ENCODE data around the gene SPRR1A. TPM values are rescaled to one million over a fixed set of nuclear protein-coding genes. Genes with fewer than 3 reads are reported as not detected.

The SPRR1A gene
- total RNA-seq, 2 donors from 2014 or later, result not detected

DNA sequence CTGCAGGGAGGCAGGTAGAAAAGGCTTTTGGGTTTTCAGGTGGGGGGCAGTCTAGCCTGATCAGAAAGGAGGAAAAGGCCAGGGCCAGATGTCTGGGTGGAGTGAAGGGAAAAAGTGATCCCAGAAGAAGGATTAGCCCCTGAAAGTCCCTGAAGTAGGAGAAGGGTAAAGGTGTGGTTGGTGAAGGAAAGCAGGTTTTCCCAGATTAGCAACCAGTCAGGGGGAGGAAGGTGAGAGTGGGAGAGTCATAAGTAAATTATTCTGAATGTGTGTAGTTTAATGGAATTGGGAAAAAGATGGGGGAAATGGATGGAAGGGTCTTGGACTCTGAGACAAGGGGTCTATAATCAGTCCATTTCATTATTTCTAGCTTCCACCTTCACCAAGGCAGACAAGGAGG lies 647 bp upstream of the SPRR1A start:
- no peak overlapping the region for H3K27ac ChIP-seq (ENCODE audit: low read depth, low read length)
- no peak for TF ChIP-seq CTCF (conservative IDR thresholded peaks at IDR 0.05)
- no peaks in the 10 kb centered on the region for H3K36me3 ChIP-seq (ENCODE audit: control insufficient read depth, insufficient read depth, low read length)
- H3K4me3 ChIP-seq (ENCODE audit: low read length), result no peak overlapping the region
- no peak overlapping the region for H3K9ac ChIP-seq (ENCODE audit: extremely low read depth, low read length, poor library complexity, severe bottlenecking)
- Mint-ChIP-seq H3K9me3 (peaks cover 50% of the 10 kb centered on the region), H3K4me3 (no peak overlapping the region), H3K36me3 (ENCODE audit: low read depth) (no peaks in the 10 kb centered on the region), H3K4me1 (no peaks in the 10 kb centered on the region), H3K27ac (no peak overlapping the region), H3K27me3 (ENCODE audit: insufficient read depth) (peaks cover 19% of the 10 kb centered on the region)
- DNase-seq, result no peak
- no peaks in the 10 kb centered on the region for H3K27me3 ChIP-seq (ENCODE audit: control insufficient read depth, insufficient read depth, low read length, poor library complexity, severe bottlenecking)
- H3K9me3 ChIP-seq (ENCODE audit: control insufficient read depth, low read length), result peaks cover 23% of the 10 kb centered on the region
- H3K4me1 ChIP-seq (ENCODE audit: control insufficient read depth, insufficient read depth, low read length), result no peaks in the 10 kb centered on the region

- no peak overlapping the region for H3K27ac ChIP-seq (ENCODE audit: low read depth, low read length)
- no peak overlapping the region for H3K9ac ChIP-seq (ENCODE audit: extremely low read depth, low read length, poor library complexity, severe bottlenecking)
- Mint-ChIP-seq H3K36me3 (ENCODE audit: low read depth) (no peaks in the 10 kb centered on the region), H3K27ac (no peak overlapping the region), H3K4me3 (no peak overlapping the region), H3K9me3 (peaks cover 36% of the 10 kb centered on the region), H3K4me1 (no peaks in the 10 kb centered on the region), H3K27me3 (ENCODE audit: insufficient read depth) (peaks cover 16% of the 10 kb centered on the region)
- no peak overlapping the region for H3K4me3 ChIP-seq (ENCODE audit: low read length)
- WGBS, 2 experiments (ENCODE audit: insufficient coverage in 1 of 2, insufficient read length in 1 of 2), result 64% methylated on average over 2 of the region's 2 CpGs; no CpG with 5 or more reads in 1 of the 2 experiments
- peaks cover 25% of the 10 kb centered on the region for H3K9me3 ChIP-seq (ENCODE audit: control insufficient read depth, low read length)
- H3K36me3 ChIP-seq (ENCODE audit: control insufficient read depth, insufficient read depth, low read length), result no peaks in the 10 kb centered on the region
- TF ChIP-seq CTCF (conservative IDR thresholded peaks at IDR 0.05), result no peak
- no peaks in the 10 kb centered on the region for H3K27me3 ChIP-seq (ENCODE audit: control insufficient read depth, insufficient read depth, low read length, poor library complexity, severe bottlenecking)
- DNase-seq, result no peak
- H3K4me1 ChIP-seq (ENCODE audit: control insufficient read depth, insufficient read depth, low read length), result no peaks in the 10 kb centered on the region
Observed at GRCh38 chr1:152986578-152986977, 2.7 kb downstream of the SPRR1A start.

- DNase-seq, result no peak
- H3K4me3 ChIP-seq (ENCODE audit: low read length), result no peak overlapping the region
- 67 to 88% methylated on average over 3 to 6 of the region's 6 CpGs for WGBS, 2 experiments (ENCODE audit: insufficient coverage in 1 of 2, insufficient read length in 1 of 2)
- peaks cover 8% of the 10 kb centered on the region for H3K4me1 Mint-ChIP-seq
- TF ChIP-seq CTCF (conservative IDR thresholded peaks at IDR 0.05), result no peak
- peaks cover 42% of the 10 kb centered on the region for H3K9me3 ChIP-seq (ENCODE audit: control insufficient read depth, low read length)
- H3K9me3 Mint-ChIP-seq, result peaks cover 20% of the 10 kb centered on the region
- H3K27me3 Mint-ChIP-seq (ENCODE audit: insufficient read depth), result peaks cover 11% of the 10 kb centered on the region
- H3K27me3 ChIP-seq (ENCODE audit: control insufficient read depth, insufficient read depth, low read length, poor library complexity, severe bottlenecking), result no peaks in the 10 kb centered on the region
- no peak overlapping the region for H3K9ac ChIP-seq (ENCODE audit: extremely low read depth, low read length, poor library complexity, severe bottlenecking)
- no peaks in the 10 kb centered on the region for H3K36me3 Mint-ChIP-seq (ENCODE audit: low read depth)
- H3K27ac ChIP-seq (ENCODE audit: low read depth, low read length), result no peak overlapping the region
- no peaks in the 10 kb centered on the region for H3K36me3 ChIP-seq (ENCODE audit: control insufficient read depth, insufficient read depth, low read length)
- no peaks in the 10 kb centered on the region for H3K4me1 ChIP-seq (ENCODE audit: control insufficient read depth, insufficient read depth, low read length)
- H3K4me3 Mint-ChIP-seq, result no peak overlapping the region
- no peak overlapping the region for H3K27ac Mint-ChIP-seq
Observed at GRCh38 chr1:152993186-152993585, 9.3 kb downstream of the SPRR1A start.

All from endodermal cell (in vitro differentiated cells).